H1 (cell line): ENCODE results near the gene MEIOSIN.

Source experiments
- BCL11A ChIP-seq, 2 experiments: IDR thresholded peaks; one replicate each; pipeline ENCODE4 v1.6.1; 2011; ENCODE audit warnings: low read depth in 2 of 2, low read length in 2 of 2, mild to moderate bottlenecking in 2 of 2
- CREB1 ChIP-seq: IDR thresholded peaks from 2 replicates; pipeline ENCODE4 v1.6.1; 2012; ENCODE audit warnings: inconsistent platforms
- JUND ChIP-seq: IDR thresholded peaks from 2 replicates; pipeline ENCODE4 v1.6.1; 2011; ENCODE audit warnings: mild to moderate bottlenecking, improper control_type of control experiment, low read length
- RNF2 ChIP-seq: fragments of 200-900, 300-1000 bp; sonication (generic); IDR thresholded peaks from 2 replicates; pipeline ENCODE4 v1.7.1; 2016; ENCODE audit warnings: borderline replicate concordance, low read depth, mild to moderate bottlenecking, antibody characterized with exemption, low read length; ENCODE audit not compliant: poor library complexity, severe bottlenecking; ENCODE audit errors: missing control alignments
- TF ChIP-seq, protein P1 (sequence below), 3 experiments: IDR thresholded peaks; 1 replicate in 2 of 3; 2 replicates in 1 of 3; pipeline versions ENCODE4 v1.5.1 to v1.6.1; 2011; ENCODE audit warnings: low read length in 3 of 3, mild to moderate bottlenecking in 3 of 3, inconsistent platforms in 2 of 3, low read depth in 1 of 3, moderate library complexity in 1 of 3; ENCODE audit not compliant: insufficient read depth in 1 of 3; ENCODE audit errors: control extremely low read depth in 1 of 3

GRCh38 chr19:45710356-45711130, 22.7 kb upstream of the MEIOSIN start:
- TF ChIP-seq, protein P1, sequence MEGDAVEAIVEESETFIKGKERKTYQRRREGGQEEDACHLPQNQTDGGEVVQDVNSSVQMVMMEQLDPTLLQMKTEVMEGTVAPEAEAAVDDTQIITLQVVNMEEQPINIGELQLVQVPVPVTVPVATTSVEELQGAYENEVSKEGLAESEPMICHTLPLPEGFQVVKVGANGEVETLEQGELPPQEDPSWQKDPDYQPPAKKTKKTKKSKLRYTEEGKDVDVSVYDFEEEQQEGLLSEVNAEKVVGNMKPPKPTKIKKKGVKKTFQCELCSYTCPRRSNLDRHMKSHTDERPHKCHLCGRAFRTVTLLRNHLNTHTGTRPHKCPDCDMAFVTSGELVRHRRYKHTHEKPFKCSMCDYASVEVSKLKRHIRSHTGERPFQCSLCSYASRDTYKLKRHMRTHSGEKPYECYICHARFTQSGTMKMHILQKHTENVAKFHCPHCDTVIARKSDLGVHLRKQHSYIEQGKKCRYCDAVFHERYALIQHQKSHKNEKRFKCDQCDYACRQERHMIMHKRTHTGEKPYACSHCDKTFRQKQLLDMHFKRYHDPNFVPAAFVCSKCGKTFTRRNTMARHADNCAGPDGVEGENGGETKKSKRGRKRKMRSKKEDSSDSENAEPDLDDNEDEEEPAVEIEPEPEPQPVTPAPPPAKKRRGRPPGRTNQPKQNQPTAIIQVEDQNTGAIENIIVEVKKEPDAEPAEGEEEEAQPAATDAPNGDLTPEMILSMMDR (IDR thresholded peaks at IDR 0.05; ENCODE audit: control extremely low read depth in 1 of 3, insufficient read depth in 1 of 3, low read depth in 1 of 3, low read length in 3 of 3): no peak
- TF ChIP-seq BCL11A (IDR thresholded peaks at IDR 0.05; ENCODE audit: low read depth in 2 of 2, low read length in 2 of 2) (no peak), CREB1 (no peak), JUND (no peak), RNF2 (no peak)
